GM06990 (cell line): ENCODE measurements around the gene IARS2.
"Not testable (repeated sequence)": the region's sequence is repeated elsewhere in the genome, so short reads cannot be mapped to it uniquely, and the experiment has no call there.

Experiments used
- DNase-seq: peaks from one replicate; pipeline ENCODE4 v3.0.0-alpha.2; 2011; ENCODE audit not compliant: insufficient read length; ENCODE audit errors: extremely low read depth
- H3K27me3 ChIP-seq: replicated peaks from 2 replicates; pipeline ENCODE4 v1.6.0; 2011; ENCODE audit warnings: low read length; ENCODE audit not compliant: control insufficient read depth, insufficient read depth
- H3K36me3 ChIP-seq: 2 replicates; pipeline ENCODE4 v1.5.1; 2011; ENCODE audit warnings: low read length; ENCODE audit not compliant: control insufficient read depth, insufficient read depth
- H3K4me3 ChIP-seq: replicated peaks from 2 replicates; pipeline ENCODE4 v1.5.1; 2011; ENCODE audit warnings: low read depth, mild to moderate bottlenecking, control low read depth, low read length
- CTCF ChIP-seq: IDR thresholded peaks from 2 replicates; pipeline ENCODE4 v1.5.1; 2011; ENCODE audit warnings: low read length, control low read depth, mild to moderate bottlenecking, inconsistent platforms; ENCODE audit not compliant: insufficient read depth, poor library complexity, severe bottlenecking

IARS2 gene

GRCh38 chr1:220099826-220100225, 5.9 kb downstream of the IARS2 start:
- Histone ChIP-seq H3K27me3 (no peaks in the 10 kb centered on the region), H3K36me3 (peaks cover 5% of the 10 kb centered on the region), H3K4me3 (no peak overlapping the region)
- no peak for DNase-seq
- TF ChIP-seq CTCF, result no peak

- not testable (repeated sequence) for H3K36me3 ChIP-seq
These were observed 16.5 kb downstream of the IARS2 start for GRCh38 chr1:220110473-220110872.

GRCh38 chr1:220112600-220112999, 18.7 kb downstream of the IARS2 start:
- not testable (repeated sequence) for H3K27me3 ChIP-seq, H3K36me3 ChIP-seq, DNase-seq, H3K4me3 ChIP-seq

More at GRCh38 chr1:220110473-220110872, 16.5 kb downstream of the IARS2 start:
- not testable (repeated sequence) for H3K4me3 ChIP-seq, DNase-seq, H3K27me3 ChIP-seq

- Histone ChIP-seq H3K27me3 (no peaks in the 10 kb centered on the region), H3K4me3 (no peak overlapping the region), H3K36me3 (peaks cover 1% of the 10 kb centered on the region)
- no peak for DNase-seq
- peak; percentile 56 for TF ChIP-seq CTCF
These were observed 19.3 kb downstream of the IARS2 start for GRCh38 chr1:220113136-220113695.

- H3K4me3 ChIP-seq, result no peak overlapping the region
- DNase-seq, result no peak
- no peaks in the 10 kb centered on the region; the same call in none of the 2 replicates for H3K36me3 ChIP-seq
- no peak for TF ChIP-seq CTCF
- no peaks in the 10 kb centered on the region for H3K27me3 ChIP-seq
These were observed 25.1 kb downstream of the IARS2 start for GRCh38 chr1:220119043-220119512.

GRCh38 chr1:220121791-220122530, 28.0 kb downstream of the IARS2 start:
- H3K36me3 ChIP-seq, result no peaks in the 10 kb centered on the region
- H3K27me3 ChIP-seq, result no peaks in the 10 kb centered on the region
- TF ChIP-seq CTCF, result no peak
- DNase-seq, result no peak
- no peak overlapping the region for H3K4me3 ChIP-seq

GRCh38 chr1:220123066-220123465, 29.1 kb downstream of the IARS2 start:
- H3K4me3 ChIP-seq, result no peak overlapping the region
- no peak for TF ChIP-seq CTCF
- H3K36me3 ChIP-seq, result no peaks in the 10 kb centered on the region
- DNase-seq, result no peak
- H3K27me3 ChIP-seq, result no peaks in the 10 kb centered on the region
